22Rv1 (cell line): ENCODE results near the gene S100A13.

Experiments used
- ZFX ChIP-seq: fragments of 450-650 bp; IDR thresholded peaks from 2 replicates; pipeline ENCODE4 v1.6.1; 2017; ENCODE audit warnings: antibody characterized with exemption, borderline replicate concordance
- TF ChIP-seq, protein P1 (sequence below): fragments of 450-650 bp; IDR thresholded peaks from 2 replicates; pipeline ENCODE4 v1.5.1; 2017; ENCODE audit warnings: mild to moderate bottlenecking

DNA sequence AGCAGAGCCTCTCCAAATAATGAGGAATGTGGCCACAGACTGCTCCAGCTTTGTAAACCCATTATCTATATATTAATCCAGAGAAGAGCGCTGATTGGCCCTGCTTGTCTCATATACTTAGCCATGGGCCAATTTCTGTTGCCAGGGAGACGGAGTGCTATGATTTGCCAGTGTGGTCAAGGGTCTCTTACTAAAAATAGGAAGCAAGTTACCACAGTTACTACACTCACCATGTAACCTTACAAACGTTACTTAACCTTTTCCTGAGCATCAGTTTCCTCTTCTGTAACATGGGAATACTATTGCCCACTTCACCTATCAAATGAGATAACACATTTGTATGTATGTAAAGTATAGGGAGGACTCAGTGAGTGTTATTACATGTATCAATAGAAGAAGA, 54.0 kb downstream of the S100A13 start:
- TF ChIP-seq, protein P1, sequence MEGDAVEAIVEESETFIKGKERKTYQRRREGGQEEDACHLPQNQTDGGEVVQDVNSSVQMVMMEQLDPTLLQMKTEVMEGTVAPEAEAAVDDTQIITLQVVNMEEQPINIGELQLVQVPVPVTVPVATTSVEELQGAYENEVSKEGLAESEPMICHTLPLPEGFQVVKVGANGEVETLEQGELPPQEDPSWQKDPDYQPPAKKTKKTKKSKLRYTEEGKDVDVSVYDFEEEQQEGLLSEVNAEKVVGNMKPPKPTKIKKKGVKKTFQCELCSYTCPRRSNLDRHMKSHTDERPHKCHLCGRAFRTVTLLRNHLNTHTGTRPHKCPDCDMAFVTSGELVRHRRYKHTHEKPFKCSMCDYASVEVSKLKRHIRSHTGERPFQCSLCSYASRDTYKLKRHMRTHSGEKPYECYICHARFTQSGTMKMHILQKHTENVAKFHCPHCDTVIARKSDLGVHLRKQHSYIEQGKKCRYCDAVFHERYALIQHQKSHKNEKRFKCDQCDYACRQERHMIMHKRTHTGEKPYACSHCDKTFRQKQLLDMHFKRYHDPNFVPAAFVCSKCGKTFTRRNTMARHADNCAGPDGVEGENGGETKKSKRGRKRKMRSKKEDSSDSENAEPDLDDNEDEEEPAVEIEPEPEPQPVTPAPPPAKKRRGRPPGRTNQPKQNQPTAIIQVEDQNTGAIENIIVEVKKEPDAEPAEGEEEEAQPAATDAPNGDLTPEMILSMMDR, result no peak
- TF ChIP-seq ZFX, result no peak
